ENCODE measurements around the gene FILIP1.

DNA sequence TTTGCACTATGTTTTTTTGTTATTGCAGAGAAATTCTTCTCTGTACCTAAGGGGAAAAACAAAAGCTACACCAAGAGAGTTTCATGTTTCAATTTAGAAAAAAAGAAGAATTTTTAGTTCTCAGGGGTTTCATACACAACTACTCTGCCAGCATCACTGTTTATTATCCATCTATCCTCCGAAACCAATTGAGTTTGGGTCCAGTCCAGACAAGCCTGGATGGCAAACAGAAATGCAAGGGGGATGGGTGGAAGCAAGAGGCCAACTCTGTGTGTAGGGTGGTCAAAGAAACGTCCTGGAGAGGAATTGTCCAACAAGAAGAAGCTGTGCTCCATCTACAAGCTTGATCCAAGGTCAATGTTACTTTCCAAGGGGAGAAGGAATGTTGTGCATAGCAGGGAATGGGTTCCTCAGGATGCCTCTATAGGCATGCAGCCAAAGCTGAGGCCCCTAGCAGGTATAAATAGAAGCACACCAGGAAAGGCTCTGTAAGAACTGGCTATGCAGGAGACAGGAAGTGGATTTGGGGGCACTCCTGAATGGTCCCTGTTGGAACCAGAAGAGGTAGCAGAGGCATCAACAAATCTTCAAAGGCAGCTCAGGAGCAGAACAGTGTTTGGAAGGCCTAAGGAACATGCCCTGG lies 64.4 kb downstream of the FILIP1 start:
- TF ChIP-seq, protein P1, sequence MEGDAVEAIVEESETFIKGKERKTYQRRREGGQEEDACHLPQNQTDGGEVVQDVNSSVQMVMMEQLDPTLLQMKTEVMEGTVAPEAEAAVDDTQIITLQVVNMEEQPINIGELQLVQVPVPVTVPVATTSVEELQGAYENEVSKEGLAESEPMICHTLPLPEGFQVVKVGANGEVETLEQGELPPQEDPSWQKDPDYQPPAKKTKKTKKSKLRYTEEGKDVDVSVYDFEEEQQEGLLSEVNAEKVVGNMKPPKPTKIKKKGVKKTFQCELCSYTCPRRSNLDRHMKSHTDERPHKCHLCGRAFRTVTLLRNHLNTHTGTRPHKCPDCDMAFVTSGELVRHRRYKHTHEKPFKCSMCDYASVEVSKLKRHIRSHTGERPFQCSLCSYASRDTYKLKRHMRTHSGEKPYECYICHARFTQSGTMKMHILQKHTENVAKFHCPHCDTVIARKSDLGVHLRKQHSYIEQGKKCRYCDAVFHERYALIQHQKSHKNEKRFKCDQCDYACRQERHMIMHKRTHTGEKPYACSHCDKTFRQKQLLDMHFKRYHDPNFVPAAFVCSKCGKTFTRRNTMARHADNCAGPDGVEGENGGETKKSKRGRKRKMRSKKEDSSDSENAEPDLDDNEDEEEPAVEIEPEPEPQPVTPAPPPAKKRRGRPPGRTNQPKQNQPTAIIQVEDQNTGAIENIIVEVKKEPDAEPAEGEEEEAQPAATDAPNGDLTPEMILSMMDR (IDR thresholded peaks at IDR 0.05; ENCODE audit: insufficient read depth, low read depth, low read length), result no peak
- no peak for TF ChIP-seq EZH2 (IDR thresholded peaks at IDR 0.05; ENCODE audit: insufficient read depth, low read length)
